Body of pancreas (tissue), 4 donors: ENCODE results near the gene SIRPB1. TPM values are rescaled to one million over a fixed set of nuclear protein-coding genes. Genes with fewer than 3 reads are reported as not detected.

ENCODE experiments used
- ATAC-seq: fragments of 150-250 bp; one replicate; pipeline ENCODE4 v1.9.1; 2016
- DNase-seq, 4 donors: peaks; one replicate each; pipeline ENCODE4 v3.0.0-alpha.2; 2019
- H3K27ac ChIP-seq, 4 donors: fragments of 200-600 bp; sonication (generic); 1 replicate in 3 of 4; 2 replicates in 1 of 4; pipeline versions ENCODE4 v1.5.1 to v1.6.1; 2016 to 2019; ENCODE audit warnings: mild to moderate bottlenecking in 1 of 4, mixed read lengths in 1 of 4, moderate library complexity in 1 of 4
- H3K27me3 ChIP-seq, 2 donors: fragments of 200-600 bp; sonication (generic); one replicate each; pipeline ENCODE4 v1.6.0; 2016; ENCODE audit warnings: mild to moderate bottlenecking in 1 of 2
- H3K36me3 ChIP-seq, 2 donors: fragments of 200-600 bp; sonication (generic); replicated peaks in 1 of 2; 2 replicates each; pipeline ENCODE4 v1.5.1; 2016; ENCODE audit warnings: low read depth in 2 of 2; ENCODE audit not compliant: insufficient read depth in 1 of 2
- H3K4me1 ChIP-seq: fragments of 200-600 bp; sonication (generic); one replicate; pipeline ENCODE4 v1.6.0; 2016
- H3K4me3 ChIP-seq, 2 donors: fragments of 200-600 bp; sonication (generic); 1 replicate in 1 of 2; 2 replicates in 1 of 2; pipeline ENCODE4 v1.5.1; 2016 to 2019
- H3K9me3 ChIP-seq, 3 donors: fragments of 200-600 bp; sonication (generic); 1 replicate in 2 of 3; 2 replicates in 1 of 3; pipeline ENCODE4 v1.5.1; 2016
- CTCF ChIP-seq, 7 experiments: fragments of 450-650 bp in 4 of 7; fragments of 200-600 bp in 3 of 7; sonication (generic) in 3 of 7; IDR thresholded peaks; one replicate each; pipeline ENCODE4 v1.5.1; 2016 to 2019; ENCODE audit warnings: antibody characterized with exemption in 7 of 7
- POLR2A ChIP-seq, 3 donors: fragments of 450-650 bp; IDR thresholded peaks; one replicate each; pipeline ENCODE4 v1.6.1; 2016; ENCODE audit warnings: antibody characterized with exemption in 3 of 3, mild to moderate bottlenecking in 2 of 3
- WGBS, 2 donors: methylation state at CpG; one replicate each; pipeline ENCODE4 v1.1.5; 2017; 5-methylcytosine and 5-hydroxymethylcytosine counted together
- intact Hi-C: fragments of 100-400 bp; cut with DNase I; formaldehyde crosslinking; loops from one replicate; pipeline ENCODE4 v1.15.1; 2023
- total RNA-seq, 2 donors: library from RNA; depleted of rRNA; stranded (reverse); fragments of >200 nt; gene quantifications; one replicate each; pipeline ENCODE4 v1.1.0, GENCODE V29; 2016

Gene SIRPB1
- total RNA-seq, 2 donors from 2014 or later, result 1.3 to 14.2 TPM

DNA sequence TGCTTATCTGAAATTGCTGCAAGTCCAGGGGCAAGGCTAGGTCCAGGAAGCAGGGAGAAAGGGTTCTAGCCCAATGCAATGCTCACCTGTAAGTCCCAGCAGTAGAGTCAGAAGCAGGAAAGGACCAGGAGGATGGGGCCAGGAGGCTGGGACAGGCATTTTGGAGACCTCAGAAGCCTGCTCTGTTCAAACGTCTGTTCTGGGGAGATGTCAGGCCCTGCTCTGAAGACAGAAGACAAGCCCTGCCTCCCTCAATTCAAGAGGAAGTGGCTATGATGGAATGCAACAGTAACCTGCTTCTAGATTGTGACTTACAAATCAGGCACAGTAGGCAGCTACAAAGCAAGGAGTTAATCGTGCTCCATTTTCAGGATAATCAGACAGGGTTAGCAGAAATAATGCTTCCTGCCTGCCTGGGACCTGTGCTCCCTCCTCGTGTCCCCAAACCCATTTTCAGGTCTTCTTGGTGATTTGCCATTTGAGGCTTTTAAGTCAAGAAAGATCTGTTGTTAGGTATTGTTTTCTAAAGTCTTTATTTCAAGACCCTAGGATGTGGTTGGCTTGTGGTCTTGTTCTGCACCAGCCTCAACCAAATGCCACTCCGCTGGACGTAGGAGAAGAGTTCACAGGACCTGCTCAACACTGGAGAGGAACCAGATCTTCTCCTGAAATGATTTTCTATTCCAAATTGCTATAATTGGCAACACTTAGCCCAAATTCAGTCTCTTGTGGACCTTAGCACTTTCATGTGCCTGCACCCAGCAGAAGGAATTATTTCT is 37.9 kb upstream of the SIRPB1 start, which contains the start of gene SIRPG:
TSS of gene SIRPG (minus strand) at position 224 of the 779 bp plus-strand sequence. CDS start at position 159, 65 bp downstream.
- WGBS, 2 donors, result 43 to 47% methylated on average over 5 of the region's 5 CpGs
- DNase-seq, result no peak
- no peak within 1 kb of the TSS for H3K27ac ChIP-seq
- no peaks in the 10 kb centered on the region for H3K36me3 ChIP-seq
- intact Hi-C loops, result no loop called here
- H3K27me3 ChIP-seq, result no peaks in the 10 kb centered on the region
- TF ChIP-seq POLR2A (IDR thresholded peaks at IDR 0.05), result no peak
- TF ChIP-seq CTCF (IDR thresholded peaks at IDR 0.05), result no peak
- H3K4me3 ChIP-seq, result no peak within 1 kb of the TSS
- no peak for ATAC-seq
- no peaks in the 10 kb centered on the region for H3K4me1 ChIP-seq
- H3K9me3 ChIP-seq, result no peaks in the 10 kb centered on the region

DNA sequence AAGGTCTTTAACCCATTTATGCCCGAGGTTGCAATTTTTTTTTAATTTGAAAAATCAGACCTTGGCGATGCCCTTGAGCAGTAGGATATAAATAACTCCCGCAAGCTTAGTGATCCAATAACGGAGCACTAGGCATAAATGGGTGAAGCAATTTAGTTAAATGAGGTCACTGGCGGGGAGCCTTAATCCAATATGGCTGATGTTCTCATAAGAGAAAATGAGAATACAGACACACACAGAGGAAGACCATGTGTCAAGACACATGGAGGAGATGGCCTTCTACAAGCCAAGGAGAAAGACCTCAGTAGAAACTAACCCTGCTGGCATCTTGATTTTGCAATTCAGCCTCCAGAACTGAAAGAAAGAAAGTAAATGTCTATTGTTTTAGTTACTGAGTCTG is 37.0 kb upstream of the SIRPB1 start:
- H3K4me1 ChIP-seq, result no peaks in the 10 kb centered on the region
- 63 to 76% methylated on average over 5 of the region's 5 CpGs for WGBS, 2 donors
- H3K4me3 ChIP-seq, result no peak overlapping the region
- DNase-seq, result no peak
- no peak for ATAC-seq
- no peak overlapping the region for H3K27ac ChIP-seq
- H3K36me3 ChIP-seq, result no peaks in the 10 kb centered on the region
- no peaks in the 10 kb centered on the region for H3K27me3 ChIP-seq
- intact Hi-C loops, result no loop called here
- TF ChIP-seq POLR2A (IDR thresholded peaks at IDR 0.05) (no peak), CTCF (IDR thresholded peaks at IDR 0.05) (no peak)
- H3K9me3 ChIP-seq, result no peaks in the 10 kb centered on the region

GRCh38 chr20:1654996-1655395 is 35.2 kb upstream of the SIRPB1 start:
- ATAC-seq, result no peak
- no peaks in the 10 kb centered on the region for H3K9me3 ChIP-seq
- intact Hi-C loops, result no loop called here

GRCh38 chr20:1652960-1653359 is 33.2 kb upstream of the SIRPB1 start:
- H3K36me3 ChIP-seq, result no peaks in the 10 kb centered on the region
- 30 to 31% methylated on average over 3 of the region's 3 CpGs for WGBS, 2 donors

More at GRCh38 chr20:1654996-1655395, 35.2 kb upstream of the SIRPB1 start:
- TF ChIP-seq CTCF (IDR thresholded peaks at IDR 0.05) (no peak), POLR2A (IDR thresholded peaks at IDR 0.05) (no peak)
- Histone ChIP-seq H3K4me3 (no peak overlapping the region), H3K27me3 (no peaks in the 10 kb centered on the region), H3K27ac (no peak overlapping the region), H3K36me3 (no peaks in the 10 kb centered on the region), H3K4me1 (no peaks in the 10 kb centered on the region)
- no peak for DNase-seq

More at GRCh38 chr20:1652960-1653359, 33.2 kb upstream of the SIRPB1 start:
- no peak overlapping the region for H3K27ac ChIP-seq
- no peak for DNase-seq
- no peak for ATAC-seq
- no peaks in the 10 kb centered on the region for H3K27me3 ChIP-seq
- TF ChIP-seq POLR2A (IDR thresholded peaks at IDR 0.05) (no peak), CTCF (IDR thresholded peaks at IDR 0.05) (no peak)
- H3K4me3 ChIP-seq, result no peak overlapping the region
- H3K9me3 ChIP-seq, result no peaks in the 10 kb centered on the region
- H3K4me1 ChIP-seq, result no peaks in the 10 kb centered on the region
- intact Hi-C loops, result no loop called here
